Prostate gland (tissue), 2 donors: ENCODE results near the gene MED12L. TPM values are rescaled to one million over a fixed set of nuclear protein-coding genes. Genes with fewer than 3 reads are reported as not detected.

Experiments
- DNase-seq: peaks from one replicate; pipeline ENCODE4 v3.0.0-alpha.2; 2019; ENCODE audit warnings: low spot score
- H3K27ac ChIP-seq, 2 donors: fragments of 200-600 bp; sonication (generic); 2 replicates each; pipeline ENCODE4 v1.5.1; 2017 to 2019
- H3K27me3 ChIP-seq: fragments of 200-600 bp; sonication (generic); replicated peaks from 2 replicates; pipeline ENCODE4 v1.5.1; 2019; ENCODE audit not compliant: insufficient read depth
- H3K36me3 ChIP-seq, 2 donors: fragments of 200-600 bp; sonication (generic); 1 replicate in 1 of 2; 2 replicates in 1 of 2; pipeline versions ENCODE4 v1.5.1 to v1.8.1; 2017 to 2019
- H3K4me1 ChIP-seq: fragments of 200-600 bp; sonication (generic); replicated peaks from 2 replicates; pipeline ENCODE4 v1.5.1; 2019
- H3K4me3 ChIP-seq, 2 donors: fragments of 200-600 bp; sonication (generic); 2 replicates each; pipeline ENCODE4 v1.5.1; 2017 to 2019
- H3K9me3 ChIP-seq: fragments of 200-600 bp; sonication (generic); 2 replicates; pipeline ENCODE4 v1.5.1; 2017
- CTCF ChIP-seq, 4 experiments: fragments of 200-600 bp in 2 of 4; fragments of 450-650 bp in 2 of 4; sonication (generic) in 2 of 4; IDR thresholded peaks; 1 replicate in 3 of 4; 2 replicates in 1 of 4; pipeline ENCODE4 v1.5.1; 2016 to 2019; ENCODE audit warnings: antibody characterized with exemption in 4 of 4, mild to moderate bottlenecking in 2 of 4, moderate library complexity in 2 of 4
- POLR2A ChIP-seq: fragments of 450-650 bp; IDR thresholded peaks from one replicate; pipeline ENCODE4 v1.6.1; 2016; ENCODE audit warnings: antibody characterized with exemption, mild to moderate bottlenecking
- POLR2AphosphoS5 ChIP-seq: sonication (generic); formaldehyde crosslinking; IDR thresholded peaks from one replicate; pipeline ENCODE4 v1.6.1; 2017; ENCODE audit warnings: antibody characterized with exemption
- WGBS: methylation state at CpG from one replicate; pipeline ENCODE4 v1.1.5; 2018; 5-methylcytosine and 5-hydroxymethylcytosine counted together
- intact Hi-C: fragments of 100-400 bp; cut with DNase I; formaldehyde crosslinking; loops from one replicate; pipeline ENCODE4 v1.14.2; 2022
- total RNA-seq, 2 donors: library from RNA; depleted of rRNA; stranded (reverse); fragments of >200 nt; gene quantifications; one replicate each; pipeline ENCODE4 v1.1.0, GENCODE V29; 2016

Gene MED12L
- total RNA-seq, 2 donors from 2014 or later, result 3.6 to 4.3 TPM

- no peak overlapping the region for H3K4me3 ChIP-seq
- H3K36me3 ChIP-seq, result no peaks in the 10 kb centered on the region
- no peak overlapping the region for H3K27ac ChIP-seq
- TF ChIP-seq POLR2A (no peak), POLR2AphosphoS5 (no peak), CTCF (IDR thresholded peaks at IDR 0.05) (no peak)
- intact Hi-C loops, result no loop called here
- WGBS, result 84% methylated on average over 4 of the region's 4 CpGs
- H3K4me1 ChIP-seq, result no peaks in the 10 kb centered on the region
- no peak for DNase-seq
- H3K27me3 ChIP-seq, result no peaks in the 10 kb centered on the region
- no peaks in the 10 kb centered on the region for H3K9me3 ChIP-seq
These were observed 314.9 kb downstream of the MED12L start for GRCh38 chr3:151400341-151400740.

- Histone ChIP-seq H3K27ac (no peak overlapping the region), H3K9me3 (no peaks in the 10 kb centered on the region), H3K36me3 (no peaks in the 10 kb centered on the region), H3K27me3 (no peaks in the 10 kb centered on the region), H3K4me1 (no peaks in the 10 kb centered on the region), H3K4me3 (no peak overlapping the region)
- WGBS, result 66% methylated on average over 3 of the region's 3 CpGs
- TF ChIP-seq POLR2AphosphoS5, result no peak
- DNase-seq, result no peak
- intact Hi-C loops, result no loop called here
These were observed 316.9 kb downstream of the MED12L start for GRCh38 chr3:151402349-151402748.

GRCh38 chr3:151403246-151403645, 317.8 kb downstream of the MED12L start:
- Histone ChIP-seq H3K36me3 (no peaks in the 10 kb centered on the region), H3K27me3 (no peaks in the 10 kb centered on the region), H3K4me3 (no peak overlapping the region), H3K27ac (no peak overlapping the region), H3K4me1 (no peaks in the 10 kb centered on the region), H3K9me3 (no peaks in the 10 kb centered on the region)
- WGBS, result 90% methylated on average over 2 of the region's 2 CpGs
- no peak for DNase-seq
- TF ChIP-seq POLR2A (no peak), CTCF (IDR thresholded peaks at IDR 0.05) (no peak), POLR2AphosphoS5 (no peak)
- intact Hi-C loops, result no loop called here

- Histone ChIP-seq H3K9me3 (no peaks in the 10 kb centered on the region), H3K27ac (no peak overlapping the region), H3K27me3 (no peaks in the 10 kb centered on the region), H3K4me3 (no peak overlapping the region), H3K4me1 (no peaks in the 10 kb centered on the region), H3K36me3 (no peaks in the 10 kb centered on the region)
- TF ChIP-seq POLR2A, result no peak
- TF ChIP-seq POLR2AphosphoS5, result no peak
- TF ChIP-seq CTCF (IDR thresholded peaks at IDR 0.05), result no peak
- intact Hi-C loops, result no loop called here
- WGBS, result 24% methylated on average over 1 of the region's 1 CpG
- DNase-seq, result no peak
These were observed 318.9 kb downstream of the MED12L start for GRCh38 chr3:151404316-151404715.

GRCh38 chr3:151407928-151408327, 322.5 kb downstream of the MED12L start:
- Histone ChIP-seq H3K27ac (no peak overlapping the region), H3K27me3 (no peaks in the 10 kb centered on the region), H3K36me3 (no peaks in the 10 kb centered on the region), H3K9me3 (no peaks in the 10 kb centered on the region), H3K4me1 (no peaks in the 10 kb centered on the region), H3K4me3 (no peak overlapping the region)
- DNase-seq, result no peak
- 94% methylated on average over 2 of the region's 2 CpGs for WGBS
- intact Hi-C loops, result no loop called here
- TF ChIP-seq POLR2AphosphoS5, result no peak
- TF ChIP-seq CTCF (IDR thresholded peaks at IDR 0.05), result no peak
- TF ChIP-seq POLR2A, result no peak
